SHP77 (cell line): ENCODE results near the gene HOXD3.

Experiments used
- DNase-seq, 2 experiments: peaks; one replicate each; lab custom pipeline; 2025; lab: John Stamatoyannopoulos, UW

The HOXD3 gene

DNA sequence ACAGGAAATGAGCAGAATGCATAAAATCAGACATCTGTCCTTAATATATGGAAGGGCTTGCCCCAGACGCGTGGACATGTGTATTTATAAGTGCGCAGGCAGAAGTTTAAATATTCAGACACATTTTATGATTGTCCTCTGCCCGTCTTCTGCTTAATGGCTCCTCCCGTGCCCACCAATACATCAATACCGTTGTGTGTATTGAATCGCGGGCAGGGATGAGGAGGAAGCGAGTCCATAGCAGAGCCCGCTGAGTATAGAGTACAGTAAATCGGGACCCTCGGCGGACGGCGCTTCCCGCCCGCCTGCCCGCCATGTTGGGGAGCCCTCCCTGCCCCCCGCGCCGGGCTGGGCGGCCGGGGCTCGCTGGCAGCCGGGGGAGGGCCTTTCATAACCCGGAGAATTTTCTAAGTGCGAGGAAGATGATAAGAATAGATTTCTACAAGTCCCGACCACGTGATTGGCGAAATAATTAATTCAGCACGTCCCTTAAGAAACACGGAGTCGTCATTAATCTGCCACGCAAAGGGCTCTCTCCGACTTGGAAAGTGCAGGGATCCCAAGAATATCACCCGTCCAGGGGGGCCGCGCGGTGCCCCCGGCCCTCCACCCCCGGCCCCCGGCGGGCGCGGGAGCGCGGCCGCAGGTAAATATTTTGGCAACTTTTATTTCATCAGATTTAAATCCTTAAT, at the start of gene HOXD3:
Gene HOXD3 (plus strand): TSS at position 501 of the 692 bp plus-strand sequence. CDS start 11,808 bp downstream, outside the sequence.
- no peak for DNase-seq

DNA sequence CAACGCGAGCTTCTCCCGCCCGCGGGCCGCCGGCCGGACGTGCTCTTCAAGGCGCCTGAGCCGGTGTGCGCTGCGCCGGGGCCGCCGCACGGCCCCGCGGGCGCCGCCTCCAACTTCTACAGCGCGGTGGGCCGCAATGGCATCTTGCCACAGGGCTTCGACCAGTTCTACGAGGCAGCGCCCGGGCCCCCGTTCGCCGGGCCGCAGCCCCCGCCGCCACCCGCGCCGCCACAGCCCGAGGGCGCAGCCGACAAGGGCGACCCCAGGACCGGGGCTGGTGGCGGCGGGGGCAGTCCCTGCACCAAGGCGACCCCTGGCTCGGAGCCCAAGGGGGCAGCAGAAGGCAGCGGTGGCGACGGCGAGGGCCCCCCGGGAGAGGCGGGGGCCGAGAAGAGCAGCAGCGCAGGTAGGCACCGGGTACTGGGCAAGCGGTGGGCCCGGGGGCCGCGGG, 49.4 kb upstream of the HOXD3 start:
- no peak for DNase-seq

GRCh38 chr2:176109192-176109901, 47.8 kb upstream of the HOXD3 start:
- DNase-seq, result no peak

DNA sequence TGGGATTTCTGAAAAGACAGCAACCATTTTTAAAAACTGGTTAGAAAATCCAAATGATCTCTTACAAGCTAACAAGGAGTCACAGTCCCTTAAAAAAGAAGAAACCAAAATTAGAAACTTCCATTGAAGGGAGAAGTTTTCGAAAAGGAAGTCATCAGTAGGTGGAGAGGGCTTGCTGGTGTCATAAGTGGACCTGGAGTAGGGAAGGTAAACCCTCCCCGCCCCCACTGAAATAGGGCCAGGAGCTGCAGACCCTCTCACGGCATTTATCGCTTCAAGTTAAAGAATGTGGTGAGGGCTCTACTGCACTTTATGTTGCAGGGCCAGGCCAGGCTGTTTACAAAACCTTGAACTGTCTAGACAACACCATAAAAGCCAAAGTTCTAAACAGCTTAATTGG, 47.2 kb upstream of the HOXD3 start:
- DNase-seq, result no peak

DNA sequence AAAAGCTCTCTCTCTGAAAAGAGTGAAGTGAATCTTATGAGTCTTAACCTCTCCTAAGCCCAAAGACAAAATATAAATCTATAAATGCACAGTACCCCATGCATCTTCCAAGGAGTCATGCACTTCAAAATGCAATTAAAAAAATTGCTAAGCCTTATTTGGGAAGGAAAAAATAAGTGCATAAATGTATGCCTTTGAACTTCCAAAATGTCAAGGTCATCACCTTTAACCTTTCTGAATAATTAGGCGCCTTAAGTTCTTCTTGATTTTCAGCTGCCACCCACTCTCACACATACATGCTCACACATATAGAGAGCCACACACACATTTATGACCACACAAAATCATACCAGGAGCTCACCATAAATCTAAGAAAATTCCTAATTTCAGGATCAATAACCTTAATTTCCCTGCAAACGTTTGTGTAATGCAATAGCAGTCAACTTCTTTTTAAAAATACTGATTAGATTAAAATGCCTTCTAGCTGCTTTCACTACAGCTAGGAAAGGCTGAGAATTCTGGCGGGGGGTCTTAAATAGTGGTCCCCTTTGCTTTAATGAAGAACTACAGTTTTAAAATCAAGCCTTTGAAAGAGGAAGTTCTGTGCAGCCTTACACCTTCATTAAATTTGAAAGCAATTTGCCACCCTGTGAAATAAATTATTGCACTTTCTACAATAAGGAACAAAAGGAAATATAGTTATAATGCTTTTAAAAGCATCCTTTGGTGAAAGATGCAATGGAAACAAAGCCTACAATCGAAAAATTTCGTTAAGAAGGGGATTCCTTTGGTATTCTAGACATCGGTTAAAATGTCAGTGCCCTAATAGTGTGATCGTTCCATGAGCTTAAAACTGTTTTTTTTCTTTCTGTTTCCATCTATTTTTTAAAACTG, 46.4 kb upstream of the HOXD3 start:
- DNase-seq, result no peak

GRCh38 chr2:176111309-176111663, 45.8 kb upstream of the HOXD3 start:
- DNase-seq, result peak; percentile 69 to 73

- DNase-seq, result no peak
These were observed 45.2 kb upstream of the HOXD3 start for GRCh38 chr2:176111846-176112374.

GRCh38 chr2:176112375-176113302, 44.5 kb upstream of the HOXD3 start:
- DNase-seq, result no peak

GRCh38 chr2:176114120-176114929, 42.8 kb upstream of the HOXD3 start:
- peak; percentile 72 to 85 for DNase-seq

GRCh38 chr2:176114930-176115625, 42.0 kb upstream of the HOXD3 start:
- no peak for DNase-seq

GRCh38 chr2:176115883-176116813, 41.0 kb upstream of the HOXD3 start, which contains the start of gene HOXD10:
Gene HOXD10 (plus strand): TSS chr2:176116778. CDS start chr2:176116834, 56 bp downstream.
- peak; percentile 74 to 82 for DNase-seq

GRCh38 chr2:176117162-176117822, 39.8 kb upstream of the HOXD3 start:
- no peak for DNase-seq

- no peak for DNase-seq
These were observed 39.2 kb upstream of the HOXD3 start for GRCh38 chr2:176117823-176118371.

- peak; percentile 43 to 75 for DNase-seq
These were observed 38.3 kb upstream of the HOXD3 start for GRCh38 chr2:176118601-176119339.

DNA sequence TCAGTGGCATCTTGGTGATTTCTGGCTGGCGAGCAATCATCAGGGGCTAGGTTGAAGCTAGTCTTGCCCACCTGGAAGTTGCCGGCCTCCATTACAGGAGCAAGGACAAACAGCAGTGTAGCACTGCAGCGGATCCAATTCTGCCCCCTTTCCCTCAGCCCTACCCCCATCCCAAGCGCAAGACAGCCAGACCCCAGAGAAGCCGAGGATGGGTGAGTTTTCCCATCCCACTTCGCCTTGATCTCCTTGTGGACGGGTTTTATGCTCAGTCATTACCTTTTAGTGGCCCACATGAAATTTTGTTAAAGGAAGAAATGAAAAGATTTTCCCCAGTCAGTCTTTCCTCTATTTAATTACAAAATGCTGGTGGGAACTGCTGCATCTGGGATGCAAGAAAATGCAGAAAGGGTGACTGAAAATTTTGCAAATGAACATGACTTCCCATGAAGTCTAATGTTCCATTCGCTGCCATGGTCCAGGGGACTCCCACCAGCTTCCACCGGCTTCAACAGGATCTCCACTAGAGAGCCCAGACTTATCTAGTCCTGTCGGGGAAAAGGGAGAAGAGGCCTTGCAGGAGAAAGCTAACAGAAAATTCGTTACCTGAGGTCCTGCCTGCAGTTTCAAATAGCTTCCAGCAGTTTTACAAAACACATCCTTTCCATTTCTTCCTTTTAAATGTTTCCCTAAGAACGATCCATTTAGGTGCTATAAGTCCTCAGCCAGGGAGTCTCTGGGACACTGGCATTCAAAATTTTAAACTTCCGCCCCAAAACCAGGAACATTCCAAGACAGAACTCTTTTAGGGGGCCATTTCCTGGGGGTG, 36.5 kb upstream of the HOXD3 start:
- DNase-seq, result no peak
